ENCODE measurements around the gene FAM89B.

FAM89B gene

DNA sequence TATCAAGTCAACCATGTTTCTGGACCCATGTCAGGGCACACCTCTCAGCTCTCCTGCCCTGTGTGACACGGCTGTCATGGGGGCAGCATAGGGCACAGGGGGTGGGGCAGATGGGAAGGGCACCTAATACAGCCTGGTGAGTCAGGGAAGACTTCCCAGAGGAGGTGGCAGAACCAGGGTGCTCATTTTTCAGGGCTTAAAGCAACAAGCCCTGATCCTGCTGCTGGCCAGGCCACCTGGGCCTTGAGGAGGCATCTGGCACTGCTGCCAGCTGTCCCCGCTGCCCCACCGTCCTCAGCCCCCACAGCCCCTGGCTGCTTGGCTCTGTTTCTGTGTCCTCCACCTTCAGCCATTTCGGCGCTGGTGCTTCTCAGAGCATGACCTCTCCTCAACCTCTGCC lies 37.3 kb downstream of the FAM89B start:
- no peaks in the 10 kb centered on the region for H3K27me3 ChIP-seq (ENCODE audit: insufficient read depth, low read depth)
- no peak overlapping the region for H3K4me3 ChIP-seq (IDR thresholded peaks at IDR 0.05; ENCODE audit: insufficient read depth, low read depth, low read length)
- no peak overlapping the region for H3K4me2 ChIP-seq
- no peak overlapping the region for H2AFZ ChIP-seq (ENCODE audit: low read depth)
- H3K36me3 ChIP-seq (ENCODE audit: insufficient read depth), result no peaks in the 10 kb centered on the region
- peaks cover 21% of the 10 kb centered on the region for H3K4me1 ChIP-seq (ENCODE audit: low read depth, poor library complexity, severe bottlenecking)
- no peak overlapping the region for H3K9ac ChIP-seq
- H3K27ac ChIP-seq, result no peak overlapping the region; the same call in 1 of the 2 replicates
- no peaks in the 10 kb centered on the region for H4K20me1 ChIP-seq (ENCODE audit: insufficient read depth)
- peaks cover 16% of the 10 kb centered on the region for H3K79me2 ChIP-seq (ENCODE audit: insufficient read depth, low read depth)
- TF ChIP-seq, protein P1, sequence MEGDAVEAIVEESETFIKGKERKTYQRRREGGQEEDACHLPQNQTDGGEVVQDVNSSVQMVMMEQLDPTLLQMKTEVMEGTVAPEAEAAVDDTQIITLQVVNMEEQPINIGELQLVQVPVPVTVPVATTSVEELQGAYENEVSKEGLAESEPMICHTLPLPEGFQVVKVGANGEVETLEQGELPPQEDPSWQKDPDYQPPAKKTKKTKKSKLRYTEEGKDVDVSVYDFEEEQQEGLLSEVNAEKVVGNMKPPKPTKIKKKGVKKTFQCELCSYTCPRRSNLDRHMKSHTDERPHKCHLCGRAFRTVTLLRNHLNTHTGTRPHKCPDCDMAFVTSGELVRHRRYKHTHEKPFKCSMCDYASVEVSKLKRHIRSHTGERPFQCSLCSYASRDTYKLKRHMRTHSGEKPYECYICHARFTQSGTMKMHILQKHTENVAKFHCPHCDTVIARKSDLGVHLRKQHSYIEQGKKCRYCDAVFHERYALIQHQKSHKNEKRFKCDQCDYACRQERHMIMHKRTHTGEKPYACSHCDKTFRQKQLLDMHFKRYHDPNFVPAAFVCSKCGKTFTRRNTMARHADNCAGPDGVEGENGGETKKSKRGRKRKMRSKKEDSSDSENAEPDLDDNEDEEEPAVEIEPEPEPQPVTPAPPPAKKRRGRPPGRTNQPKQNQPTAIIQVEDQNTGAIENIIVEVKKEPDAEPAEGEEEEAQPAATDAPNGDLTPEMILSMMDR (conservative IDR thresholded peaks at IDR 0.05; ENCODE audit: low read depth, low read length), result no peak

DNA sequence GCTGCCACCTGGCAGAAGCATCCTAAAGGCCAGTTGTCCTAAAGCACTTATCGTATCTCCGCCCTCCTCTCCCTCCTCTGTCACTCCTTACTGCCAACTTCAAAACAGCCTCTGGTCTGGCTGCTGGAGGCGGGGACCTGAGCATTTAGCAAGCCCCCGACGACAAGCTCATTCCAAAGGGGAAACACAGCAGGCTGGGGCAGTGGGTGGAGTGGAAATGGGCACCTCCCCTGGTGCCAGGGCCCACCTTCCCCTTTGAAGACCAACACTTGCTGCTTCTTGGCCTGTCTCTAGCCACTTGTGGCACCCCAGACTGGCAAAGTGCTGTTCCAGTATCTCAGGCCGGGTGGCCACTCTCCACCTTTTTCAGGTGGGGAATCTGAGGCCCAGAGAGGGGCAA lies 38.1 kb downstream of the FAM89B start:
- H3K9ac ChIP-seq, result no peak overlapping the region
- no peaks in the 10 kb centered on the region for H3K36me3 ChIP-seq (ENCODE audit: insufficient read depth)
- no peak overlapping the region for H2AFZ ChIP-seq (ENCODE audit: low read depth)
- no peaks in the 10 kb centered on the region for H3K27me3 ChIP-seq (ENCODE audit: insufficient read depth, low read depth)
- H3K79me2 ChIP-seq (ENCODE audit: insufficient read depth, low read depth), result peaks cover 16% of the 10 kb centered on the region
- no peak overlapping the region for H3K27ac ChIP-seq
- no peaks in the 10 kb centered on the region for H4K20me1 ChIP-seq (ENCODE audit: insufficient read depth)
- no peak overlapping the region for H3K4me2 ChIP-seq
- TF ChIP-seq, protein P1 (conservative IDR thresholded peaks at IDR 0.05; ENCODE audit: low read depth, low read length), result no peak
- H3K4me1 ChIP-seq (ENCODE audit: low read depth, poor library complexity, severe bottlenecking), result peaks cover 21% of the 10 kb centered on the region
- no peak overlapping the region for H3K4me3 ChIP-seq (IDR thresholded peaks at IDR 0.05; ENCODE audit: insufficient read depth, low read depth, low read length)

DNA sequence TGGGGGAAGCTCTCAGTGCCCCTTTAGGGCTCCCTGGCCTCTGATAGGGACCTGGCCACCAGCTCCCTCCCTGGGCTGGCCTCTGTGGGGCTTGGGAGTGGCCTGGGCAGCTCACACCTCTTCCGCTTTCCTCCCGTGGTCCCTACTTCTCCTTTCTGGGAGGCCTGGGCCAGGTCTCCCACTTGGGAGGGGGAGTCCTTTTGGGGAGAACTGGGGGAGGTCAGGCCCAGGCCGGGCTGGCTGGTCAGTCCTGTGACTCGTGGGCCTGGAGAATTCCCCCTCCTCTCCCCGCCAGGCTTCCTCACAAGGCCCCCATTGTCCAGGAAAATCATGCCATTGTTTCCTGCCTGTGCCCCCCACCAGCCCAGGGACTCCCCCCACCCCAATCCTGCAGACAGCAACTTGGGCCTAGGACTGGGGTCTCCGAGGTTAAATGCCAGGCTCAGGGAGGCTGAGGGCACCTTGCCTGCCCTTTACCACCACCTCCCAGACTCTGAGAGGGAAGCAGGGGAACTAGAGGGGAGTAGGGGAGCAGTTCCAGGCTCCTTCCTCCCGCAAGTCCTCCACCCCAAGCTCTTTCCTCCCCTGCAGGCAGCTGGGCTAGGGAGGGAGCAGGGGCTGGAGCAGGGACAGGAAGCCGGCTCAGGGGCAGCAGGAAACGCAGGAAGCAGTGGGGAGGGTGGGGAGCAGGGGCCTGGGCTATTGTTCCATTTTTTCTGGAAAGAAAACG lies 38.9 kb downstream of the FAM89B start:
- no peak overlapping the region for H3K9ac ChIP-seq
- H3K4me2 ChIP-seq, result no peak overlapping the region
- H3K4me3 ChIP-seq (IDR thresholded peaks at IDR 0.05; ENCODE audit: insufficient read depth, low read depth, low read length), result no peak overlapping the region
- H3K4me1 ChIP-seq (ENCODE audit: low read depth, poor library complexity, severe bottlenecking), result peaks cover 21% of the 10 kb centered on the region
- H3K36me3 ChIP-seq (ENCODE audit: insufficient read depth), result no peaks in the 10 kb centered on the region
- no peaks in the 10 kb centered on the region for H3K27me3 ChIP-seq (ENCODE audit: insufficient read depth, low read depth)
- peaks cover 18% of the 10 kb centered on the region for H3K79me2 ChIP-seq (ENCODE audit: insufficient read depth, low read depth)
- TF ChIP-seq, protein P1 (conservative IDR thresholded peaks at IDR 0.05; ENCODE audit: low read depth, low read length), result no peak
- H3K27ac ChIP-seq, result no peak overlapping the region
- no peak overlapping the region for H2AFZ ChIP-seq (ENCODE audit: low read depth)
- H4K20me1 ChIP-seq (ENCODE audit: insufficient read depth), result no peaks in the 10 kb centered on the region

DNA sequence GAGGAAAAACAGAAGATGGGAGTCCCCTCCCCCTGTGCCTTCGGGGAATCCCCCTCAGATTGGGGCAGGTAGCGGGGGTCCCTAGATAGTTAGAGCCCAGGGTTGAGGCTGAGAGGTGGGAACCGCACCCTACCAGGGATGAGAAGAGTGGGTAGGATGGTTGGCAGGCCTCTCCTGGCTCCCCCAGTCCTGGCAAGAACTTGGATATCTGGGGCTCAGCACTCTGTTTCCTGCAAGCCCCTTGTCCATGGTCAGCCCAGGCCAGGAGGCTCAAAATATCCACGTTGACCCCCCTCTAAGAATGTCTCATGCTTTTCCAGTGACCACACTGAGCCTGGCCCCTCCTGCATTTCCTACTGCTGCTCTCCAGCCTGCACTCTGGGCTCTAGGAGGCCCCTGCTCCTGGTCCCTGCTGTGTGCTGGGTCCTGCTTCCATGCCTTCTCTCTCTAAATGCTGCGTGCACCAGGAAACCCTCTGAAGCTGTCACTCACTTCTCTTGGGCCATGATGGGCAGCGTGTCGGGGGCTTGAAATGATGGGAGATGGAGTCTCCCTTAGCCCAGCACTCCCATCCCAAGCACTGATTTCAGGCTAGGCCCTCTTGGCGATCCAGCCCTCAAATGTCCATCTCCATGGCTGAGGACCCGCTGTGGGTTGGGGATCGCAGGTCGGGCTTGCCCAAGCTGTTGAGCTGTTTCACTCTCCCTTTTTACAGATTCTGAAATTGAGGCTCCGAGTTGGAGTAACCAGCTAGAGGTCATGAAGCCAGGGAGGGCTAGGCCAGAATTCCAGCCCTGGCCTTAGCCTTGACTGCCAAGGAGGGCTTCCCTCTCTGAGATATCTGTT lies 39.6 kb downstream of the FAM89B start:
- peaks cover 26% of the 10 kb centered on the region for H3K79me2 ChIP-seq (ENCODE audit: insufficient read depth, low read depth)
- peaks cover 29% of the 10 kb centered on the region for H3K4me1 ChIP-seq (ENCODE audit: low read depth, poor library complexity, severe bottlenecking)
- H3K4me3 ChIP-seq (IDR thresholded peaks at IDR 0.05; ENCODE audit: insufficient read depth, low read depth, low read length), result no peak overlapping the region
- no peaks in the 10 kb centered on the region for H4K20me1 ChIP-seq (ENCODE audit: insufficient read depth)
- no peak overlapping the region for H3K27ac ChIP-seq
- H3K27me3 ChIP-seq (ENCODE audit: insufficient read depth, low read depth), result no peaks in the 10 kb centered on the region
- no peak overlapping the region for H2AFZ ChIP-seq (ENCODE audit: low read depth)
- H3K4me2 ChIP-seq, result peak overlapping the region; percentile 36; the same call in 1 of the 2 replicates
- no peaks in the 10 kb centered on the region for H3K36me3 ChIP-seq (ENCODE audit: insufficient read depth)
- no peak overlapping the region for H3K9ac ChIP-seq
- TF ChIP-seq, protein P1 (conservative IDR thresholded peaks at IDR 0.05; ENCODE audit: low read depth, low read length), result no peak

All from KMS-11 (cell line).